HG03064 (cell line): Measurements from ENCODE around the gene NR1I2.

Experiments used
- ATAC-seq: cut with Tn5 transposase; IDR thresholded peaks from one replicate; pipeline ENCODE4 v1.9.1; 2021; ENCODE audit warnings: low read depth; ENCODE audit not compliant: unreplicated experiment

Gene NR1I2

DNA sequence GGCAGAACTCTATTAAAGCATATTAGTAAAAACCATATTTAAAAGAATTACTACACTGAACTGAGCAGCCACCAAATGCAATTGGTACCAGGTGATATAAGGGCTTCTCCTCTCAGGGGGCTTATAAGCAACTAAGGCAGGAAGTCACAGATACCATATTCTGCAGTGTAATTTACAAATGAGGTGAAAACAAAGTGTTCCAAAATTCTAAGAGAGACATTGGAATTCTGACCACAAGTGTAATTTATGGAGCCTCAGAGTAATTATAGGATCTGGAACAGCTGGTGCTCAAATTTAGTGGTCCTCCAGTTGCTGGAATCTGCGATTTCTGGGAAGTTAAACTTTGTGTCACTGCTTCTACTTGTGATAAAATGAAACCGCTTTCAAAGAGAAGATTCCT is 3.1 kb upstream of the NR1I2 start:
- ATAC-seq: no peak

DNA sequence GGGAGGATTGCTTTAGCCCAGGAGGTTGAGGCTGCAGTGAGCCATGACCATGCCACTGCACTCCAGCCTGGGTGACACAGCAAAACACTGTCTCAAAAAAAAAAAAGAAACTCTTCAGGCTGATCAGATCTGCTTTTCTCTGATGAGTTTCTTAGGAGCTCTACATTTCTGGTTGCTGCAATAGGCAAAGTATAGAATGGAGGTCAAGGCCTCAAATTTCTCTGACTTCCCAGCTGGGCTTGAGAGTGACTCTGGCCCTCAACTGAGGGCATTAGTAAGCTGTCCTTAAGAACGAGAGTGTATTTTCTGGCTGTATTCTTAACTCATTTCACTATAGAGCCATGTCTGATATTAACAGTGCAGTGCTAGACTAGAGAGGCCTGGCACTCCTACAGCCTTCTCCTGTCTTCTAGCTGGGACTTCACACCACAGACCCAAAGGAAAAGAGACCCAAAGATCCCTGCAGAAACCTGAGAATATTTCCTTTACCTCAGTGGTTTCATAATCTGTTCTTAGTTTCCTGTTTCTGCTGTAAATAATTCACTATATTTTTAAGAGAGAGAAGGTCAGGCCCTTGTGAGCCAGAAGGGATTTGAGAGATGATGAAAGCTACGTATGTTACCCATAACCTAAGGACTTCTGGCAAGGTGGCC is 2.0 kb upstream of the NR1I2 start:
- ATAC-seq: peak; percentile 78

DNA sequence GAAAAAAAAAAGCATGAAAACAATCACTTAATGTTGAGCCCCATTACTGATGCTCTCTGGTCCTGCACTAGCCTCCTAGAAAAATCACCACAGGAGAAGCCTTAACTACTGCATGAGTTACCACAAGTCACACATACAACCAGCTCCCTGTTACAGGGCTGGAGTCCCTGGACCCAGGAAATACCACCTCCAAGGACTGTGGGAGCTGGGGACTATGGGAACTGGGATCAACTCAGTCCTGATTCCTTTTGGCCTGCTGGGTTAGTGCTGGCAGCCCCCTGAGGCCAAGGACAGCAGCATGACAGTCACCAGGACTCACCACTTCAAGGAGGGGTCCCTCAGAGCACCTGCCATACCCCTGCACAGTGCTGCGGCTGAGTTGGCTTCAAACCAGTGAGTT is 559 bp downstream of the NR1I2 start:
- ATAC-seq: no peak

DNA sequence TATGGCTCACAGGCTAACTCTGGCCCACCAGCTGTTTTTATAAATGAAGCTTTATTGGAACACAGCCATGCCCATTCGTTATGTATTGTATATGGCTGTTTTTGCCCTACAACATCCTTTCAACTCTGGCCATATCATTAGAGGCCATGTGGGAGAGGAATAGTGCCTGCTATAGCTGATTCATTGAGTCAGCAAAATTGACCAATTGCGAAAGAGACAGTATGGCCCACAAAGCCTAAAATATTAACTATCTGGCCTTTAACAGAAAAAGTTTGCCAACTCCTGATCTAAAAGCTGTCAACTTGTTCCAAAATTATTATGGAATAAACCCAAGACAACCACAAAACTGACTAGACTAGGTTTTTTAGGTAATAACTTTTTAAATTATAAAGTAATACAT is 1.4 kb downstream of the NR1I2 start:
- no peak for ATAC-seq

DNA sequence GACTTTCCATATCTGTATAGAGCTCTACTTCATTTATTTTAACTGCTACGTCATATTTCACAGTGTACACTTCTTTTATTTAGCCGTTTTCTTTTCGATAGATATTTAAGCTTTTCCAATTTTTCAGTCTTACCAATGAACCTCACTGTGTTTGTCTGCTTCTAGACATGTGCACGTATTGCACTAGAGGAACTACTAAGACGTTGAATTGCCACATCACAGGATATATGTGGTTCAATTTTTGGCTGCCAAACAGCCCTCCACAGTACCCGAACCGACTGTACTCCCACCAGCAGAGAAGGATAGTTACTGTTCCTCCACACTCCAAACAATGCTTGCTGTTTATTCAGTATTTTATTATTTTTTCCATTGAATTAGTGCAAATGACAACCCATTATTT is 2.0 kb downstream of the NR1I2 start:
- no peak for ATAC-seq

DNA sequence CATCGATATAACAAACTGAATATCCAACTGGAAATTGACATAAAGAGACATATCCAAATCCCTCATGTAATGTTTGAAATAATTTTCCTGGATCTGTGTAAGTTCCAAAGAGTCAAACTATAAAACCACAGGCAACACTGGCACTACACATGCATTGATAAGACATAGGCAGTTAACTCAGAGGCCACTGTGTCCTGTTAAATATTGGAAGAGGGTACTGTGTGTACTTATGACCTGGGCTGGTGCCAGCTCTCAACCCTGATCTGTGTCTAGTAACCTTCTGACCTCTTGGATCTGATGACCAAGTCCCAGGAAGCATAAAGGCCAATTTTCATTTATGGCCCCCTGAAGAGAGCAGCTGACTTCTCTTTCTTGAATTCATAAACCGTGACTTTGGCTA is 4.5 kb downstream of the NR1I2 start:
- no peak for ATAC-seq

DNA sequence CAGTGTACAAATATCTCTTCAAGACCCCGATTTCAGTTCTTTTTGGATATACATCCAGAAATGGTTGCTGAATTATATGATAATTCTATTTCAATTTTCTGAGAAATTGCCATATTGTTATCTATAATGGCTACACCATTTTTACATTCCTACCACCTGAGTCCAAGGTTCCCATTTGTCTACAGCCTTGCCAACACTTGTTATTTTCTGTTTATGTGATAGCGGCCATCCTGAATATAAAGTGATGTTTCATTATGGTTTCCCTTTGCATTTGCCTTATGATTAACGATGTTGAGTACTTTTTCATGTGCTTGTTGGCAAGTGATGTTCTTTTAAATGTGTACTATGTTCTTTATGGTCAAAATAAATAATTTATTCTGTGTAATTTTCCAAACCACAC is 8.5 kb downstream of the NR1I2 start:
- no peak for ATAC-seq

DNA sequence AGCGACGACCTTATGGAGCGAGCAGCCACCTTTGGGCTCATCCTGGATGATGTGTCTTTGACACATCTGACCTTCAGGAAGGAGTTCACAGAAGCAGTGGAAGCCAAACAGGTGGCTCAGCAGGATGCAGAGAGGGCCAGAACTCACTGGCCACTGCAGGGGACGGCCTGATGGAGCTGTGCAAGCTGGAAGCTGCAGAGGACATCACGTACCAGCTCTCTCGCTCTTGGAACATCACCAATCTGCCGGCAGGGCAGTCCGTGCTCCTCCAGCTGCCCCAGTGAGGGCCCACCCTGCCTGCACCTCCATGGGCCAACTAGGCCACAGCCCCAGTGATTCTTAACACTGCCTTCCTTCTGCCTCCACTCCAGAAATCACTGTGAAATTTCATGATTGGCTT is 10.4 kb downstream of the NR1I2 start:
- ATAC-seq: no peak

DNA sequence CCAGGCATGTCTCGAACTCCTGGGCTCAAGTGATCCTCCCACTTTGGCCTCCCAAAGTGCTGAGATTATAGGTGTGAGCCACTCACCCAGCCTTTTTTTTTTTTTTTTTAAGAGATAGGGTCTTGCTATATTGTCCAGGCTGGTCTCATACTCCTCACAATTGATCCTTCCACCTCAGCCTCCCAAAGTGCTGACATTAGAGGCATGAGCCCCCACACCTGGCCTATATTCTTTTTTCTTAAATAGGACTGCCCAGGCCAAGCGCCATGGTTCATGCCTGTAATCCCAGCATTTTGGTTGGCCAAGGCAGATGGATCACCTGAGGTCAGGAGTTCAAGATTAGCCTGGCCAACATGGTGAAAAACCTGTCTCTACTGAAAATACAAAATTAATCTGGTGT is 12.5 kb downstream of the NR1I2 start:
- no peak for ATAC-seq

DNA sequence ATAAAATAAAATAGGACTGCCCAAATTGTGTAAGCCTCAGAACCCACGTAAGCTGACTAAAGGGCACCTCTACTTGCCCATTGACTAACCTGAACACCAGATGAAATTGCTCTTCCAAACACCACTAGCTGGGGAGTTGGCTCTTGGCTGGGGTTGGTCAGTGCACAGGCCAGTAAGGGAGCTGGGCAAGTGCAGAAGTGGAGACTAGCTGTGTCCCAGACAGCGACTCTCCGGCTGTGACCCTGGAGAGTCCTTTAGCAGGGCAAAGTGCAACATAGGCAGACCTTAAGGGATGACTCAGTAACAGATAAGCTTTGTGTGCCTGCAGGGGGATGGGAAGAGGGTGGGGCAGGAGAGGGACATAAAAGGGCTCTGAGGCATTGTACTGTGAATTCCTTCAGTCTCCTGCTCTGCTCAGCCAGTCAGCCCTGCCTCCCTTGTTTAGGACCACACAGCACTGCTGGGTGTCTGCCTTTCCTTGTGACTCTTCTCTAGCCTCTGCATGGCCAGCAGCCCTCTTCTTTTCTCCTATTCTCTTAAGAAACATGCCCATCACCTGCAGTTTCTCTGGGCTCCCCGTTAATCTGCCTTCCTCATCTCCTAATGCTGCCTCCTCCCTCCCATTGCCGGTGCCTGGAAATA is 13.2 kb downstream of the NR1I2 start:
- no peak for ATAC-seq

DNA sequence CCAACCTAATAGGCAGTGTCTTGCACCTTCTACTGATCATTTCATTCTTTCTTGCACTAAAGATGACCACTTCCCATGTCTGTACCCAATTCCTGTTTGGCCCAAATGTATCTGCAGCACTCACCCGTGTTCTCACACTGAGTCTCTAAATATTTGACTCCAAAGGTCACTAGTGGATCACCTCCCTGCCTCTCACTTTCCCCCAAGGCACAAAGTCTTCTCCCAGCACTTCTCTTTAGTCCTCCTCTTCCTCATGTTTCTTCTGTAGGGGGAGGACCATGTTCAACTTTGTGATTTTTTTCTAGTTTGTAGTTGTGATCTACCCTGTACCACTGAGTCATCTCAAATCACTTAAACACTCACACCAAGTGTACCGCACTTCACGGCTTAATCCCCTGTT is 13.9 kb downstream of the NR1I2 start:
- no peak for ATAC-seq

DNA sequence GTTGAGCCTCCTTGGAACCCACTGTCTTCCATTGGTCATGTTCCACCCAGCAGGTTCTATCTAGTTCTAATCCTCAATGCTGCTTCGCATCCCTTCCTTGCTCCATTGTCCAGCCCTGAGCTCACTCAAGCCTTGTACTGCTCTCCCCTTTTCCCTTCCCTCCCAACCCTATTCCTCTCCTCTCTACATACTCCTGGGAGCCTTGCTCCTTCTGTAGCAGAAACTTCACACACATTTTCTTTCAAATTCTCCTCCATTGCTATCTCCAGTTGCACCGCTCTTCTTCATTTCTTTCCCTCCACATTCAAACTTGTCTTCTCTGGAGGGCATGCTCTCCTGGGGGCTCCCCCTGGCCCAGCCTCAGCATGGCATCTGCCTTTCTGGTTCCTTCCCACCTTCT is 14.5 kb downstream of the NR1I2 start:
- no peak for ATAC-seq

DNA sequence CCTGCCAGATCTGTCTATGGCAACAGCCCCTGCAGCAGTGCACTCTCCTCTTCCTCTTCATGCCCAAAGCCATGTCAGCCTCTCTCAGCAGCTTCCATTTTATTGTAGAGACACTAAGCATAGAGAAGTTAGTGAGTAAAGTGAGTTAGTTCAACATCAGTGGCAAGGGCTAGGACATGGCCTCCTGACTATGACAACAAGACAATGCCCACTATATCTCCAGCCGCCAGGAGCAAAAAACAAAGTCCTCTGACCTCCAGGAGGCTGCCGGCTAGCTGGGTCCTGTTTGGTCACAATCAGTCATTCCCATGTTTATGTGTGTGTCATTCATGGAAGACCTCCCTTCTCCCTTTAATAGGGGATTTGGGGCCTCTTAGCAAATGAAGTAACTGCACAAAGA is 14.9 kb downstream of the NR1I2 start:
- ATAC-seq: no peak

DNA sequence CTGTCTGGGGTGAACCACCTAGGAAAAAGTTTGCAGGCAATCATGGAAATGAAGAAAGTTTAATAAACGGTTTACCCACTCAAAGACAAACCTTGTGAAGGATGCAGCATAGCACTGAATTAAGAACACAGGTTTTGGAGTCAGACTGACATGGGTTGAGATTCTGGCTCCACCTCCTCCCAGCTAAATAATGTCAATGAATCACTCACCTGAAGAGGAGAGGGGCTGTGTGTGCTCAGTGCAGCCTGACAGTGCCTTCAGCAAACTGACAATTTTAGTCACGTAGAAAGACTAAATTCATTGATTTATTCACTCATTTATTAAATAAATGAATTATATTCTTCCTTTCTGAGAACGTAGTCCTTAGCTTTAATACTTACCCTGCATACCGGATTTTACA is 18.9 kb downstream of the NR1I2 start:
- ATAC-seq: no peak

DNA sequence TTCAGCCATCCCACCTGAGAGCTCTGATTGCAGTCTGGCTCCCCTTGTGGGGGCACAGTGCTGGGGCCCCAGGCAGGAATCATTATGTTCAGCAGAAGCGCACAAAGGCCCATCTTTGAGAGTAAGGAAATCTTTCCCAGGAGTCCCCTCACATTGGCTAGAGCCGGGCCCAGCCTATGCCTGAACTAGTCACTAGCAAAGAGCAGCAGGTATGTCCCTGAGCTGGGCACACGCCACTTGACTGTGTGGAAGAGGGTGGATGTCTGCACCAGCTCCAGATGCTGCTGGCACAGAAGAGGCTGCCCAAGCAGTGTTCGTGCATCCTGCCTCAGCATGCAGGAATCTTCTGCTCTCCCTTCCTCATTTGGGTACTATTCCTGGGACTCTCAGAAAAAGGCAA is 26.3 kb downstream of the NR1I2 start:
- ATAC-seq: no peak

DNA sequence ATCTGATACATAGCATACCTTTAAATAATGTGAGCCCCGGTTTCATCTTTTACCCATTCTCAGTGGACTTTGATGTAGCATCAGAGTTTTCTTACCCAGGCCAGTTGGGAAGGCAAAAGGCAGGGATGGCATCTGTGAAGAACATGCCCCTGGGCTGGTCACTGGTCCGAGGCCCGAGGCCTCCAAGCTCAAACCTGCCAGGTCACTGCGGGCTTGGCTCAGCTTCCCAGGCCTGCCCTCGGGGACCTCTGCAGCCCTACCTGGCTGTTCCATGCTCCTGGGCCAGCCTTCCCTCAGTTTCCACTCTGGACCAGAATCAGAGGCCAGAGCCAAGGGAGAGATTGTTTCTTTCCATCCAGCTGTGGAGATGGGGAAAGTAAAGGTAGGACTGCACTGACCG is 26.9 kb downstream of the NR1I2 start:
- ATAC-seq: no peak

DNA sequence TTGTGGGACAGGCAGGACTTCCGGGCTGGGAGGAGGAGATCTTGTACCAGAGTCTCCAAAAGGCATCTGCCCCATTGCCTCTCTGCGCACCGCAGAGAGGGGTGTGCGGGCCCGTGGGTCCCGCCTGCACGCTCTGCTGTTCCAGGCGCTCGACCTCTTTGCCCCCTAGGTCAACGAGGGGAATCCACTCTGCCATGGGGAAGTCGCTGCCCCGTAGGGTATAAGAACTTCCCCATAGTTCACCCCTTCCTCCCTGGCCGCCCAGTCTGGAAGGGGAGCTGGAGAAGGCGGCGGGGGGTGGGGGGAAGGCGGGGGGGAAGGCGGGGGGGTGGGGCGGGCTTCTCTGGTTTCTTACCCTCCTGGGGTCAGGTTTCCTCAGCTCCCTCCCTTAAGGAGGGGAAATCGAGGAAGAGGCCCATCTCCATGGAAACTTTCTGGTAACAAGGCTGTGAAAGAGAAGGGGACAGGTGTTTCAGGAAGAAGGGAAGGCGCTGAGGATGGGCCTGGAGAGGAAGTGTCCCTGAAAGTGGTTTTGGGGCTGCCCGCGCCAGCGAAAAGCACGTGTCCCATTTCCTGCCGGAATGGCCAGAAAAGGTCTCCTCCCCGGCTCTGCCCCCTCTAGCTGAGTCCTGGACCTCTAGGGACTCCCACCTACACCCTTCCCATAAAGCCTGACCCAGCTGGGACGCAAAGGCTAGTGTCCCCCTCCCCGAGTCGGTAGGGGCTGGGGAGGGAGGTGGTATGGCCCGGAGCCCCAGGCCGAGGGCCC is 27.5 kb downstream of the NR1I2 start:
- ATAC-seq: peak; percentile 45

DNA sequence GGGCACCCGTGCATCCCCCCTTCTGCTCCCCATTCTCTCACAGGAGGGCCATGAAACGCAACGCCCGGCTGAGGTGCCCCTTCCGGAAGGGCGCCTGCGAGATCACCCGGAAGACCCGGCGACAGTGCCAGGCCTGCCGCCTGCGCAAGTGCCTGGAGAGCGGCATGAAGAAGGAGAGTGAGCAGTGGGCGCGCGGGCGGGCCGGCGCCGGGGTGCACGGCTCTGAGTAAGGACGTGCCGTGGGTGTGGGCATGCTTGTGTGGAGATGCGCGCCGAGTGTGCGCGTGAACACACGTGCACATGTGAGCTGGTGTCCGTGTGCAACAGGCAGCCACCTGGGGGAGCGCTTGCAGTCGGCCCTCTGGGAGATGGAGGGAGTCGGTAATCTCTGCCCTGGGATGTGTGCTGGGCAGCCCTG is 28.1 kb downstream of the NR1I2 start:
- peak; percentile 85 for ATAC-seq

DNA sequence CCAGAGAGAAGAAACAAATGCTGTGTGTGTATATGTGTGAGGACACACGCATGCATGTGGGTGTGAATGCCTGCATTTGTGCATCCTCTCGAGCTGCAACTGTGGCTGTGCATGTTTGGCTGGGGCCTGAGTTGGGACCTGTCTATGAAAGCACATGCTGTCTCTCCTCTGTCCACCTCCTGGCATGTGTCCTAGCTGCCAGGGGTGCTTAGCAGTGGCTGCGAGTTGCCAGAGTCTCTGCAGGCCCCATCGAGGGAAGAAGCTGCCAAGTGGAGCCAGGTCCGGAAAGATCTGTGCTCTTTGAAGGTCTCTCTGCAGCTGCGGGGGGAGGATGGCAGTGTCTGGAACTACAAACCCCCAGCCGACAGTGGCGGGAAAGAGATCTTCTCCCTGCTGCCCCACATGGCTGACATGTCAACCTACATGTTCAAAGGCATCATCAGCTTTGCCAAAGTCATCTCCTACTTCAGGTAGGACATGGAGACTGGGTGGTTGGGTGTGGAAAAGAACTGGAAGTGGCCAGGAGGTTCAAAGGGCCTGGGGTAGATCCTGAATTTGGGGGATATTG is 30.7 kb downstream of the NR1I2 start:
- ATAC-seq: no peak

DNA sequence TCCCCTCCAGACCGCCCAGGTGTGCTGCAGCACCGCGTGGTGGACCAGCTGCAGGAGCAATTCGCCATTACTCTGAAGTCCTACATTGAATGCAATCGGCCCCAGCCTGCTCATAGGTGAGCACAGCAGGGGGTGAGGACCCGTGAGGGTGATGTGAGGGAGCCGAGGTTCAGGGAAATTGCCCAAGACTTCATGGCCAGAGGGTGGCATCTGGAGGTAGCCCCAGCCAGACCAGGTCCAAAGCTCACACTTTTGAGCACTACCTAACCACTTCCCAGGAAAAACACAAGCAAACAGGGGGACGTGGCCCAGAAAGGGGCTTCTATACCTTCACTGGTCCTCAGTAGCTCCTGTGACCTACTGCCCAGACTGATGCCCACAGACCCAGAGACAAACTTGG is 33.8 kb downstream of the NR1I2 start:
- no peak for ATAC-seq

DNA sequence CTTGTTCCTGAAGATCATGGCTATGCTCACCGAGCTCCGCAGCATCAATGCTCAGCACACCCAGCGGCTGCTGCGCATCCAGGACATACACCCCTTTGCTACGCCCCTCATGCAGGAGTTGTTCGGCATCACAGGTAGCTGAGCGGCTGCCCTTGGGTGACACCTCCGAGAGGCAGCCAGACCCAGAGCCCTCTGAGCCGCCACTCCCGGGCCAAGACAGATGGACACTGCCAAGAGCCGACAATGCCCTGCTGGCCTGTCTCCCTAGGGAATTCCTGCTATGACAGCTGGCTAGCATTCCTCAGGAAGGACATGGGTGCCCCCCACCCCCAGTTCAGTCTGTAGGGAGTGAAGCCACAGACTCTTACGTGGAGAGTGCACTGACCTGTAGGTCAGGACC is 35.2 kb downstream of the NR1I2 start:
- ATAC-seq: no peak
